GM21381 (cell line): Measurements from ENCODE around the gene IL32.
A peak's percentile ranks its signal among the peaks of the same experiment; 100 is the strongest.

Experiments used
- ATAC-seq: cut with Tn5 transposase; IDR thresholded peaks from one replicate; pipeline ENCODE4 v1.9.1; 2021; ENCODE audit warnings: mild to moderate bottlenecking, moderate library complexity; ENCODE audit not compliant: unreplicated experiment

Gene IL32, protein sequence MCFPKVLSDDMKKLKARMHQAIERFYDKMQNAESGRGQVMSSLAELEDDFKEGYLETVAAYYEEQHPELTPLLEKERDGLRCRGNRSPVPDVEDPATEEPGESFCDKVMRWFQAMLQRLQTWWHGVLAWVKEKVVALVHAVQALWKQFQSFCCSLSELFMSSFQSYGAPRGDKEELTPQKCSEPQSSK

GRCh38 chr16:3065069-3065741, at the start of gene IL32:
Gene IL32, plus strand, starts transcription at chr16:3065640. Its CDS starts 172 bp downstream, at chr16:3065812.
- no peak for ATAC-seq

DNA sequence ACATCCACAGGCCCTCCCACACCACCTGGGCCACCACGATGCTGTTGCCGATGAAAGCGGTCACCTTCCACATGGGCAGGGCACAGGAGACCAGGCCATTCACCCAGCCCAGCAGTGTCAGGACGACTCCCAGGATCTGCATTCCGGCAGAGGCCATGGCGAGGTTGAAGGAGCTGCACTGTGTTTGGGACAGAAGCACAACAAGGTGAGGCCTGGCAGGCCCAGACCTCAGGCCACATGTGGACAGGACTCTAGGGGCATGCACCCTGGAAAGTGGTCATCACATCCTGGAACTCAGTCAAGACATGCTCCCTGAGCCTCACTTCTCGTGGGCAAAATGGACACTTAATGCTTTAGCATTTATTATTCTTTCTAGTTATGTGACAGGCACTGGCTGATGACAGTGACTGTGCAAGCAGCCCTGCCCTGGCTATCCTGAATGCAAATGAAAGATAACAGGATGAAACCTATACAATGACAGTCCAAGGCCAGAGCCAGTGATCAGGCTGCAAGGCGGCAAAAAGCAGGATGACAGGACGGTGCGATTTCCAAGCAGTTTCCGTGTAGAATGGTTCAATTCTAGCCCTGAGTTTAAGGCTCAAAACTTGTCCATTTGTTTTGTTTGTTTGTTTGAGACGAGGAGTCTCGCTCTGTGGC, 49.4 kb upstream of the IL32 start:
- no peak for ATAC-seq

DNA sequence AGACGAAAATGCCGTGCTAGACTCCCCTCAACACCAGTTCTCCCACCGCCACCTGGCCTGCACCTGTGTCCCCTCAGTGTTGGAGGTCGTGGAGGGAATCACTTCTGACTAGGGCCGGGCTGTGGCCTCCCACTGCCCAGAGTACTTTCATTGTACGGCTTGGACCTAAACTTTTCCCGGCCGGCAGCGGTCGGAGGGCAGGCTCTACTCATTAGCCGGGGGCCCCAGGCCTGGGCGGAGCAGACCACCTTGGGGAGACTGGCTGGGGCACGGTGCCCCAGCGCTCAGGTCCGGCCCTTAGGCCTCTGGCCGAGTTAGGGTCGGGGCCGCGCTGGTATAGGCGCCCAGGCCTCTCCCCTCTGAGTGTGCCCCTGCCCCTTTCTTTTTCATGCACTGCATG, 48.1 kb upstream of the IL32 start:
- no peak for ATAC-seq

DNA sequence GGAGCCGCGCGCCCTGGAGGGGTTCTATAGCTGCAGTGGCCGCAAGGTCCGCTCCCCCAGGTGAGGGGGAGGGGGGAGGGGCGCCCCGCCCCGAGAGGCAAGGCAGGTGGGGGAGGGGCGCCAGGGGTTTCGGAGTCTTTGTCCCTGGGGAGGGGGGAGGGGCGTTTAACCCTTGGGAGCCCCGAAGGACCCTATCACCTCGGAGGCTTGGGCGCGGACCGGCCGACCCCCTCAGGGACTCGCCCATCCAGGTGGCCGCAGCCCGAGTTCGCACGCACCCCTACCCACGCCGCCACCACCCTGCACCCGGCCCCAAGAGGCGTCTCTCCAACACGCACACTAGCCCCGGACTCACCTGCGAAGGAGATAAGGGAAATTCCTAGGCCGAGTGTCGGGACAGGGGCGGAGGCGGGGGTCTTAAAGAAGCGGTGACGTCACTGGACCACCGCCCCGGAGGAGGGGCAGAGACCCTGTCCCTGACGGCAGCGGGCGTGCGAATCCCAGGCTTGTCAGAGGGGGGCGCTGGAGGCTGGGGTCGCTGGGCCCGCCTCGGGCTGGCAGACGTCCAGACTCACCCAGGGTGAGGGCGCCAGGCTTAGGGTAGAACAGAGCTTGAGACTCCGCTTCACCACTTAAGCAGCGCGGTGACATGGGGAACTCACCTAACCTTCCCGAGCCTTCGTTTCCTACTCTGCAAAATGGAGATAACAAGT, 47.5 kb upstream of the IL32 start, which contains the start of gene CLDN6:
TSS of gene CLDN6 (minus strand) at position 390 of the 713 bp plus-strand sequence. CDS start 2,162 bp downstream, outside the sequence.
- no peak for ATAC-seq

DNA sequence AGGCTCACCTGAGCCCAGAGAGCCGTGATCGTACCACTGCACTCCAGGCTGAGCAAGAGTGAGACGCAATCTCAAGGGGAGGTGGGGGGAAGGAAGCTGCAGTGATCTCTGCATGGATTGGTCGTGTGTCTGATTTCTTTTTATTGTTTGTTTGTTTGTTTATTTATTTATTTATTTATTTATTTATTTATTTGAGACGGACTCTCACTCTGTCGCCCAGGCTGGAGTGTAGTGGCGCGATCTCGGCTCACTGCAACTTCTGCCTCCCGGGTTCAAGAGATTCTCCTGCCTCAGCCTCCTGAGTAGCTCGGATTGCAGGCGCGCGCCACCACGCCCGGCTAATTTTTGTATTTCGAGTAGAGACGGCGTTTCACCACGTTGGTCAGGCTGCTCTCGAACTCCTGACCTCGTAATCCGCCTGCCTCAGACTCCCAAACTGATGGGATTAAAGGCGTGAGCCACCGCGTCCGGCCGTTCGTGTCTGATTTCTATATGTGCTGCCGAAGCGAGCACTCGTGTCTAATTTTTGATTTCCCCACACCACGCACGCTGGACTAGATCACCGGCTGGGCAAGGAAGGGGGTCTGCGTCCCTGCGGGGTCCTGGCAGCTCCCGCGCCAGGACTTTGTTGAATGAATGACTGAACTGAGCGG, 45.7 kb upstream of the IL32 start:
- no peak for ATAC-seq

GRCh38 chr16:3020247-3020603, 45.2 kb upstream of the IL32 start, which contains the start of gene TNFRSF12A:
Gene TNFRSF12A, plus strand, starts transcription at chr16:3020368. Its CDS starts 30 bp downstream, at chr16:3020398.
- peak; percentile 27 for ATAC-seq

DNA sequence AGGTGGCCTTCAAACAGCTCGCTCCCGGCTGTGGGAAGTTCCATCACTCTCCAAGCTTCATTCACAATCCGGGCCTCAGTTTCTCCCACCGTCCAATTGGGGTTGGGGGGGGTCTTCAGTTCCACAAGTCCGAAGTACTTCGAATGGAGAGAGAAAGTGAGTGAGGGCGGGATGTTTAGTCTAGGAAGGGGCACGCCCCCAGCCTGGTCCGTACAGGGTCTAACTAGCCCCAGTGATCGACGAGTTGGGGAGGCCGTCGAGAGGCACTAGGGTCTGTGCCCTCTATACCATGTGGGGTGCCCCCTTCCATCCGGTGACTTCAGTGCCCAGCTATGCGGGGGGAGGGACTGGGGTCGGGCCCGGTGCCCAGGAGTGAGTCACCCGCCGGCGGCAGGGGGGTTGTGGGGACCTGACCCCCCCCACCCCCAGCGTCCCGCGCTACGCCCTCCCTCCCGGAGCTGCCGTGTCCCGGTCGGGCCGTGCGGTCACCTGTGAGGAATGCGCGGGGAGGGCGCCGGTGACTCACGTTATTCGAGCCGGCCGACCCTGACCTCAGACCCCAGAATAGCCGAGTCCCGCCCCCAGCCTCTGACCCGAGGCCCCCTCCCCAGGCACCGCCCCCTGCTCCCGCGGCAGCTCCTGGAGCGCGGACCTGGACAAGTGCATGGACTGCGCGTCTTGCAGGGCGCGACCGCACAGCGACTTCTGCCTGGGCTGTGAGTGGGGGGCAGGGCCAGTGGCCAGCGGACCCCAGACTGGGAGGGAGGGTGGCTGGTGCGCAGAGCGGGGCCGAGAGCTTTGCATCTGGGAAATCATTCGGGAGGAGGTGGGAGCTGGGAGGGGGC, 44.6 kb upstream of the IL32 start:
- ATAC-seq, result no peak

DNA sequence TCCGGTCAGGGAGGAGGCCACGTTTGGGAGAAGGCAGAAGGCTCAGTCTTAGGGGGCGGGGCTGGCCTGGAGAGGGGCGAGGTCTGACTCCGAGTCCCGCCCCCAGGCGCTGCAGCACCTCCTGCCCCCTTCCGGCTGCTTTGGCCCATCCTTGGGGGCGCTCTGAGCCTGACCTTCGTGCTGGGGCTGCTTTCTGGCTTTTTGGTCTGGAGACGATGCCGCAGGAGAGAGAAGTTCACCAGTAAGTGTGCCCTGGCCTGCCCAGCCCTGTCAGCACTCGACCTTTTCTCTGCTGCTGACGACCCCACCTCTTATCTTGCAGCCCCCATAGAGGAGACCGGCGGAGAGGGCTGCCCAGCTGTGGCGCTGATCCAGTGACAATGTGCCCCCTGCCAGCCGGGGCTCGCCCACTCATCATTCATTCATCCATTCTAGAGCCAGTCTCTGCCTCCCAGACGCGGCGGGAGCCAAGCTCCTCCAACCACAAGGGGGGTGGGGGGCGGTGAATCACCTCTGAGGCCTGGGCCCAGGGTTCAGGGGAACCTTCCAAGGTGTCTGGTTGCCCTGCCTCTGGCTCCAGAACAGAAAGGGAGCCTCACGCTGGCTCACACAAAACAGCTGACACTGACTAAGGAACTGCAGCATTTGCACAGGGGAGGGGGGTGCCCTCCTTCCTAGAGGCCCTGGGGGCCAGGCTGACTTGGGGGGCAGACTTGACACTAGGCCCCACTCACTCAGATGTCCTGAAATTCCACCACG, 43.8 kb upstream of the IL32 start:
- no peak for ATAC-seq

DNA sequence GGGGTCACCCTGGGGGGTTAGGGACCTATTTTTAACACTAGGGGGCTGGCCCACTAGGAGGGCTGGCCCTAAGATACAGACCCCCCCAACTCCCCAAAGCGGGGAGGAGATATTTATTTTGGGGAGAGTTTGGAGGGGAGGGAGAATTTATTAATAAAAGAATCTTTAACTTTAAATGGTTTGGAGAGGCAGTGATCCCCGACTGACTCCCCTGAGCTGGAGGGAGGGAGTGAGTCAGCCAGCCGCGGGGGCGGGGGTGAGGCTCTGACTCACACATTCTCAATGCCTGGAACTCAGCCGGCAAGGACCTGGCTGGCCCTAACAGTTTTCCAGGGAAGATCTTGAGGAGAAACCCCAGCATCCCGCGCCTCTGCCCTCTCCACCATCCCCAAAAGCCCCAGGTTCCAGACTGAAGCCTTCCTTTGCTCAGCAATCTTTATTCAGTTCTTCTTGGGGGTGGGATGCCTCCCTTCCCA, 43.2 kb upstream of the IL32 start:
- ATAC-seq, result no peak

DNA sequence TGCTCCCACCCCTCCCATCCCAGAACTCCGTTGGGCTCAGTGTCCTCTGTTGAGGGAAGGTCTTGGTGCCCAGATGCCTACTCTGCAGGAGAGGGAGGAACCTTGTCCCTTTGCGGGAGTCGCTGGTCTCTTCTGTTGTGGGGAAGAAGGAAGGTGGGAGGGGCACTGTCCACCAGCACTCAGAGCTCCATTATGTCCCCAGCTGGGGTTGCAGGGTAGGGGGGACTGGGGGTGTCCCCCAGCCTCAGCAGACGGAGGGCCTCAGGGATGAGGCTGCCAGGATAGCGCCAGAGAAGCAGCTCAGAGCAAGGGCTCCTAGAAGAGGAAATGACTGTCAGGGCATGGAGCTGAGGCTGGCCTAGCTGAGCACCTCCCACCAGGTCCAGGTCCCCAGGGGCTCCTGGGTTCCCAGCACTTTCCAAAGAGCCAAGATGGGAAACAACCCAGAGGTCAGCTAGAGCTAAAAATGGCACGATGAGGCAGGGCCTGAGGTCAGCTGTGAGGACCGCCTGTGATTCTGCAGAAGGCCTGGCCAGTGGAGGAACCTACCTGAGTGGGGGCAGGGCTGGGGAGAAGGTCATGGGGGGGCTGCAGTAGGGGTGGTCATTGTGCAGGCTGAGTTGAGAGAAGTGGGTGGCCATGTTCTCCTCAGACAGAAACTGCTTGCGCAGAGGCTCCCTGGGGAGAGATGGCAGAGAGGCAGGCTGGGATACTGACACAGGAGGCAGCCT, 42.6 kb upstream of the IL32 start:
- ATAC-seq, result no peak

- ATAC-seq, result no peak
Observed at GRCh38 chr16:3023415-3023668, 42.1 kb upstream of the IL32 start.

GRCh38 chr16:3023669-3024478, 41.6 kb upstream of the IL32 start, which contains the start of the genes HCFC1R1 and THOC6:
Gene HCFC1R1, minus strand, starts transcription at chr16:3023942. Its CDS starts 1 bp downstream, at chr16:3023941.
Gene THOC6, plus strand, starts transcription at chr16:3024035. Its CDS starts 292 bp downstream, at chr16:3024327.
- peak; percentile 72 for ATAC-seq

GRCh38 chr16:3025032-3026002, 40.1 kb upstream of the IL32 start:
- ATAC-seq, result no peak

DNA sequence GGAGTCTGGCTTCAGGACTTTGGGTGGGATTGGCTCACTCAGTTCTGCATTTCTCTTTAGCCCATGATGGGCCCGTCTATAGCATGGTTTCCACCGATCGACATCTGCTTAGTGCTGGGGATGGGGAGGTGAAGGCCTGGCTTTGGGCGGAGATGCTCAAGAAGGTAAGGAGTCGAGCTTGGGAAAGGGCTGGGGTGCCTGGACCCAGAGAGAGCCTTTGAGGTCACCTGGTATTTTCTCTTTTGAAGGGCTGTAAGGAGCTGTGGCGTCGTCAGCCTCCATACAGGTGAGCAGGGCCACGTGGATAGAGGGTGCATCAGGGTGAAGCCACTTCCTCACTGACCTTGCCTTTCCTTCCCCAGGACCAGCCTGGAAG, 39.4 kb upstream of the IL32 start:
- ATAC-seq, result no peak

DNA sequence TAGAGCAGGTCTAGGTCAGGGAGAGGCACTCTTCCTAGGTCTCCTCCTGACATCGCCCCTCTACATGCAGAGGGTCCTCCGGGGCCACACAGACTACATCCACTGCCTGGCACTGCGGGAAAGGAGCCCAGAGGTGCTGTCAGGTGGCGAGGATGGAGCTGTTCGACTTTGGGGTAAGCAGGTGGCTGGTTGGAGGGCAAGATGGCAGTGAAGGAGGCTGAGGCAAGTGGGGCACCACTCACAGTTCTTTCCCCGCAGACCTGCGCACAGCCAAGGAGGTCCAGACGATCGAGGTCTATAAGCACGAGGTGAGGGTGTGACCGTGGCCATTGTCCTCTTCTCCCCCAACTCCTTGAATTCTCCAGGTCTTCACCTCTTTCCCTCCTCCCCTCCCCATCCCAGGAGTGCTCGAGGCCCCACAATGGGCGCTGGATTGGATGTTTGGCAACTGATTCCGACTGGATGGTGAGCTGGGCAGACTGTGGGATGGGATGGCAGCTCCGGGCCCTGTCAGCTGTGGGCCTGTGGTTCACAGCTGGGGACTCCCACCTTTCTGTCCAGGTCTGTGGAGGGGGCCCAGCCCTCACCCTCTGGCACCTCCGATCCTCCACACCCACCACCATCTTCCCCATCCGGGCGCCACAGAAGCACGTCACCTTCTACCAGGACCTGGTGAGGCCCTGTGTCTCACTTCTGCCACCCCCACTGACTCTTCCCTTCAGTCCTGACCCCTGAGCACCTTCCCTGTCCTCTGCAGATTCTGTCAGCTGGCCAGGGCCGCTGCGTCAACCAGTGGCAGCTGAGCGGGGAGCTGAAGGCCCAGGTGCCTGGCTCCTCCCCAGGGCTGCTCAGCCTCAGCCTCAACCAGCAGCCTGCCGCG, 38.6 kb upstream of the IL32 start:
- ATAC-seq, result no peak

DNA sequence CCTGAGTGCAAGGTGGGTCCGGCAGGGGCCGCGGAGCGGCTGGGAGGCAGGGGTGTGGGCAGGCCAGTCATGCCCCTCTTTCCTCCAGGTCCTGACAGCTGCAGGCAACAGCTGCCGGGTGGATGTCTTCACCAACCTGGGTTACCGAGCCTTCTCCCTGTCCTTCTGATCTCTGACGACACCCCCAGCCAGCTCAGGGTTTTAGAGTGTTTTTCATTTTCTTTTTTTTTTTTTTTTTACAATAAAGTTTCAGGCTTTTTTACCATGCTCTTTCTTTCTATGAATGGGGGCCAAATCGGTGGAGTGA, 38.0 kb upstream of the IL32 start:
- ATAC-seq, result no peak
